AG10803 (cell line): ENCODE results near the gene DTX3L.

Experiments used
- DNase-seq: peaks from one replicate; pipeline ENCODE4 v3.0.0; 2010; ENCODE audit warnings: low read depth
- H3K4me3 ChIP-seq: 2 replicates; pipeline ENCODE4 v1.5.1; 2011; ENCODE audit warnings: mild to moderate bottlenecking, low read length, control low read depth
- TF ChIP-seq, protein P1 (sequence below): conservative IDR thresholded peaks from 2 replicates; pipeline ENCODE4 v1.5.1; 2011; ENCODE audit warnings: mild to moderate bottlenecking, low read length, control low read depth, inconsistent platforms

DTX3L gene

DNA sequence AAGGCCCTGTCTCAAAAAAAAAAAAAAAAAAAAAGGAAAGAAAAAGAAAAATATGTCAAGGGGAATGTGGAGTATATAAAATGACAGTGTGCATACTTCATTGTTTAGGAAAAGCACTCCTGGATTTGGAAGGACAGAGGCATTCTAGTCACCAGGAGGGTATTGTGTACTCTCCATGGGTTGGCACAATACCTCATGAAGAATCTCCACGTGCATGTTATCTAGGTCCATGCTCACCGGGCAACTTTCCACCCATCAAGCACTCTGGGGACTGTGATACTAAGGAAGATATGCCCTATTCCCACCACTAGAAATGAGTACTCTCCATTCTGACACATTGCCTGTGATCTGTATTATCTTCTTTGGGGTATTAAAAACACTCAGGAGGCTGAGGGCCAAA is 34.0 kb upstream of the DTX3L start:
- TF ChIP-seq, protein P1, sequence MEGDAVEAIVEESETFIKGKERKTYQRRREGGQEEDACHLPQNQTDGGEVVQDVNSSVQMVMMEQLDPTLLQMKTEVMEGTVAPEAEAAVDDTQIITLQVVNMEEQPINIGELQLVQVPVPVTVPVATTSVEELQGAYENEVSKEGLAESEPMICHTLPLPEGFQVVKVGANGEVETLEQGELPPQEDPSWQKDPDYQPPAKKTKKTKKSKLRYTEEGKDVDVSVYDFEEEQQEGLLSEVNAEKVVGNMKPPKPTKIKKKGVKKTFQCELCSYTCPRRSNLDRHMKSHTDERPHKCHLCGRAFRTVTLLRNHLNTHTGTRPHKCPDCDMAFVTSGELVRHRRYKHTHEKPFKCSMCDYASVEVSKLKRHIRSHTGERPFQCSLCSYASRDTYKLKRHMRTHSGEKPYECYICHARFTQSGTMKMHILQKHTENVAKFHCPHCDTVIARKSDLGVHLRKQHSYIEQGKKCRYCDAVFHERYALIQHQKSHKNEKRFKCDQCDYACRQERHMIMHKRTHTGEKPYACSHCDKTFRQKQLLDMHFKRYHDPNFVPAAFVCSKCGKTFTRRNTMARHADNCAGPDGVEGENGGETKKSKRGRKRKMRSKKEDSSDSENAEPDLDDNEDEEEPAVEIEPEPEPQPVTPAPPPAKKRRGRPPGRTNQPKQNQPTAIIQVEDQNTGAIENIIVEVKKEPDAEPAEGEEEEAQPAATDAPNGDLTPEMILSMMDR: no peak
- DNase-seq: no peak
- H3K4me3 ChIP-seq: no peak overlapping the region

GRCh38 chr3:122533480-122533879 is 30.7 kb upstream of the DTX3L start:
- H3K4me3 ChIP-seq: no peak overlapping the region
- TF ChIP-seq, protein P1: no peak
- DNase-seq: no peak

GRCh38 chr3:122533931-122534334 is 30.2 kb upstream of the DTX3L start:
- peak; percentile 71 for DNase-seq
- H3K4me3 ChIP-seq: no peak overlapping the region
- TF ChIP-seq, protein P1: no peak

GRCh38 chr3:122535964-122536631 is 28.0 kb upstream of the DTX3L start:
- no peak for DNase-seq
- H3K4me3 ChIP-seq: no peak overlapping the region
- TF ChIP-seq, protein P1: no peak

GRCh38 chr3:122536632-122537001 is 27.5 kb upstream of the DTX3L start:
- no peak for DNase-seq
- TF ChIP-seq, protein P1: no peak
- no peak overlapping the region for H3K4me3 ChIP-seq

GRCh38 chr3:122538956-122539490 is 25.1 kb upstream of the DTX3L start:
- TF ChIP-seq, protein P1: no peak
- DNase-seq: no peak
- H3K4me3 ChIP-seq: no peak overlapping the region

DNA sequence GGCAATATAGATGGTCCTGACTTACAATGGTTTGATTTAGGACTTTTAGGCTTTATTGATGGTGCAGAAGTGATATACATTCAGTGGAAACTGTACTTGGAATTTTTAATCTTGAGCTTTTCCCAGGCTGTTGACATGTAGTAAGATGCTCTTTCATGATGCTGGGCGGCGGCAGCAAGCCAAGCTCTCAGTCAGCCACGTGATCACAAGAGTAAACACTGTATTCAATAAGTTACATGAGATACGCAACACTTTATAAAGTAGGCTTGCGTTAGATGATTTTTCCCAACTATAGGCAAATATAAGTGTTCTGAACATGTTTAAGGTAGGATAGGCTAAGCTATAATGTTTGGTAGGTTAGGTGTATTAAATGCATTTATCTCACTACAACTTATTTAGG is 18.0 kb upstream of the DTX3L start:
- DNase-seq: no peak
- H3K4me3 ChIP-seq: no peak overlapping the region
- TF ChIP-seq, protein P1: no peak
